Measurements from ENCODE around the gene GMPPA. TPM values are rescaled to one million over a fixed set of nuclear protein-coding genes. Genes with fewer than 3 reads are reported as not detected.

Gene GMPPA
- total RNA-seq, 4 donors from 2014 or later, result 22.6 to 37.8 (median 29.4) TPM

GRCh38 chr2:219511547-219512325 lies 13.0 kb downstream of the GMPPA start:
- DNase-seq (ENCODE audit: low spot score) (no peak), ATAC-seq (ENCODE audit: low FRiP score) (no peak)
- no peak for TF ChIP-seq CTCF (IDR thresholded peaks at IDR 0.05)

- ATAC-seq (ENCODE audit: low FRiP score), result no peak
- TF ChIP-seq CTCF (IDR thresholded peaks at IDR 0.05), result no peak
- no peak for DNase-seq (ENCODE audit: low spot score)
Measured at GRCh38 chr2:219512524-219513216, 14.0 kb downstream of the GMPPA start.

- no peak for TF ChIP-seq CTCF (IDR thresholded peaks at IDR 0.05)
- DNase-seq (ENCODE audit: low spot score), result no peak
- ATAC-seq (ENCODE audit: low FRiP score), result no peak
Measured at GRCh38 chr2:219513787-219514186, 15.1 kb downstream of the GMPPA start.

GRCh38 chr2:219514196-219514761 lies 15.6 kb downstream of the GMPPA start, which contains the start of gene ASIC4:
Gene ASIC4 (plus strand): TSS chr2:219514482. CDS start chr2:219514725, 243 bp downstream.
- no peak for TF ChIP-seq CTCF (IDR thresholded peaks at IDR 0.05)
- ATAC-seq (ENCODE audit: low FRiP score) (no peak), DNase-seq (ENCODE audit: low spot score) (no peak)

GRCh38 chr2:219514836-219515235 lies 16.1 kb downstream of the GMPPA start:
- DNase-seq (ENCODE audit: low spot score), result no peak
- no peak for TF ChIP-seq CTCF (IDR thresholded peaks at IDR 0.05)
- no peak for ATAC-seq (ENCODE audit: low FRiP score)

GRCh38 chr2:219515874-219516629 lies 17.4 kb downstream of the GMPPA start:
- TF ChIP-seq CTCF (IDR thresholded peaks at IDR 0.05), result no peak
- no peak for DNase-seq (ENCODE audit: low spot score)
- no peak for ATAC-seq (ENCODE audit: low FRiP score)

All from omental fat pad (tissue), 4 donors.